Parathyroid adenoma (tissue), 2 donors: ENCODE data around the gene COL12A1.

Experiments used
- H2AFZ ChIP-seq: fragments of 300-600 bp; sonication (generic); one replicate; pipeline ENCODE4 v1.7.0; 2017; ENCODE audit warnings: antibody characterized with exemption, mild to moderate bottlenecking
- H3K27ac ChIP-seq: fragments of 300-600 bp; sonication (generic); one replicate; pipeline ENCODE4 v1.7.0; 2017
- H3K27me3 ChIP-seq: fragments of 300-600 bp; sonication (generic); one replicate; pipeline ENCODE4 v1.7.0; 2017; ENCODE audit warnings: low read length; ENCODE audit not compliant: control insufficient read depth, insufficient read depth
- H3K36me3 ChIP-seq: fragments of 300-600 bp; sonication (generic); one replicate; pipeline ENCODE4 v1.7.0; 2017; ENCODE audit warnings: low read length; ENCODE audit not compliant: control insufficient read depth, insufficient read depth
- H3K4me1 ChIP-seq: fragments of 300-600 bp; sonication (generic); one replicate; pipeline ENCODE4 v1.7.0; 2017; ENCODE audit warnings: control low read depth
- H3K4me2 ChIP-seq: fragments of 300-600 bp; sonication (generic); one replicate; pipeline ENCODE4 v1.7.0; 2017; ENCODE audit warnings: low read length
- H3K4me3 ChIP-seq: fragments of 300-600 bp; sonication (generic); one replicate; pipeline ENCODE4 v1.7.0; 2017; ENCODE audit warnings: low read depth, low read length
- H3K79me2 ChIP-seq: fragments of 300-600 bp; sonication (generic); one replicate; pipeline ENCODE4 v1.7.0; 2017; ENCODE audit warnings: control low read depth
- H3K9ac ChIP-seq: fragments of 300-600 bp; sonication (generic); one replicate; pipeline ENCODE4 v1.7.0; 2017; ENCODE audit warnings: mild to moderate bottlenecking
- H3K9me3 ChIP-seq: fragments of 300-600 bp; sonication (generic); one replicate; pipeline ENCODE4 v1.7.0; 2017; ENCODE audit warnings: low read length; ENCODE audit not compliant: control insufficient read depth
- TF ChIP-seq, protein P1 (sequence below): fragments of 300-600 bp; sonication (generic); IDR thresholded peaks from one replicate; pipeline ENCODE4 v1.7.0; 2017; ENCODE audit warnings: antibody characterized with exemption, mild to moderate bottlenecking
- donor health status: primary hyperparathyroidism.

The COL12A1 gene

DNA sequence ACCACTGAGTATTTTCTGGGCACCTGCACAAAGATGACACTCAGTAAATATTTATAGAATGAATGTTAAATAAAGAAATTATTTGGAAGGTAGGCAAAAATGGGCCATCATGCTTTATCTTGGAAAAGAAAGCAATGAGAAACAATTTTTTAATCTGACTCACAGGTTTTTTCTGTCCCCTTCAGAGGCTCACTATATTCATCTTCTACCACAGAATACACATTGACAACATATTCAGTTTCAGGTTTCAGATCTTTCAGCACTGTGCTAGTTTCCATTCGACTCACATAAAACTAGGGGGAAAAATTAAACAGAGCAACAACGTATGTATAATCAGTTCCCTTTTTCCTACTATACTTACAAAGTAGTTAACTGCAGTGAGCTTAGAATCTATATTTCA lies 58.3 kb downstream of the COL12A1 start:
- H3K79me2 ChIP-seq = no peaks in the 10 kb centered on the region

DNA sequence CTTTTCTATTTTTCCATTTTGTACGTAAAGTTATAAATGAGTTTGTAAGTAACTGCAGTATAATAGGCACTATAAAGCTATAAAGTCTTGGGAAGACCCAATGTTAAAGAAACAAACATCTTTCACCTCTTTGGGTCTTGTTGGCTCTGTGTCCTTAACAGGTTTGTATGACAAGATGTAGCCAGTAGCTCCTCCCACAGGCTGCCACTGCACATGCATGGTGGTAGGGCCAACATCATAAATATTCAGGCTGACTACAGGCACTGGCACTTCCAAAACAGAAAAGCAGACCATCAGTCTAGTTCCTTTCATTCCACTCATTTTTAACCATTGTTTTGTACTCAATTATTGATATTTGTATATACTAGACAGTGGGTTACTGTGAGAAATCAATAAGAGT lies 59.9 kb downstream of the COL12A1 start:
- H3K36me3 ChIP-seq = no peaks in the 10 kb centered on the region

More for the DNA sequence above, 58.3 kb downstream of the COL12A1 start:
- Histone ChIP-seq H3K4me2 (no peak overlapping the region), H3K4me1 (no peaks in the 10 kb centered on the region), H3K36me3 (no peaks in the 10 kb centered on the region), H3K9ac (no peak overlapping the region), H3K27ac (no peak overlapping the region), H3K9me3 (no peaks in the 10 kb centered on the region), H3K4me3 (no peak overlapping the region), H2AFZ (no peak overlapping the region), H3K27me3 (no peaks in the 10 kb centered on the region)
- TF ChIP-seq, protein P1, sequence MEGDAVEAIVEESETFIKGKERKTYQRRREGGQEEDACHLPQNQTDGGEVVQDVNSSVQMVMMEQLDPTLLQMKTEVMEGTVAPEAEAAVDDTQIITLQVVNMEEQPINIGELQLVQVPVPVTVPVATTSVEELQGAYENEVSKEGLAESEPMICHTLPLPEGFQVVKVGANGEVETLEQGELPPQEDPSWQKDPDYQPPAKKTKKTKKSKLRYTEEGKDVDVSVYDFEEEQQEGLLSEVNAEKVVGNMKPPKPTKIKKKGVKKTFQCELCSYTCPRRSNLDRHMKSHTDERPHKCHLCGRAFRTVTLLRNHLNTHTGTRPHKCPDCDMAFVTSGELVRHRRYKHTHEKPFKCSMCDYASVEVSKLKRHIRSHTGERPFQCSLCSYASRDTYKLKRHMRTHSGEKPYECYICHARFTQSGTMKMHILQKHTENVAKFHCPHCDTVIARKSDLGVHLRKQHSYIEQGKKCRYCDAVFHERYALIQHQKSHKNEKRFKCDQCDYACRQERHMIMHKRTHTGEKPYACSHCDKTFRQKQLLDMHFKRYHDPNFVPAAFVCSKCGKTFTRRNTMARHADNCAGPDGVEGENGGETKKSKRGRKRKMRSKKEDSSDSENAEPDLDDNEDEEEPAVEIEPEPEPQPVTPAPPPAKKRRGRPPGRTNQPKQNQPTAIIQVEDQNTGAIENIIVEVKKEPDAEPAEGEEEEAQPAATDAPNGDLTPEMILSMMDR = no peak

DNA sequence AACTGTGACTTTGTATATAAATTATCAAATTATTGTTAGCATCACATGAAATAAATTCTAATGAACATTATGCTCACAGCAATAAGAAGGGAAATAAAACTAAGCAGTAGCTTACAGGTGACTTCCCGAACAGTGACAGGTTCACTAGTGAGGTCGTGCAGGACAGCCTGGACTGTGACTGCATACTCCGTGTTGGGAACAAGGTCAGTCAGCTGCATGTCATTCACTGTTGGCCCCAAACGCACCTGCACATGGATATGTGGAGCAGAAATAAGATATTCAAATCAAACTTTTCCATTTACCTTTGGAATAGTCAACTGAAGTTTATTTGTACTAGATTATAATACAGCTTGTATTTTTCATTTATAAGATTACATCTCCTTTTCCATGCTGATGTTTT lies 60.6 kb downstream of the COL12A1 start:
- Histone ChIP-seq H3K9me3 (no peaks in the 10 kb centered on the region), H3K36me3 (no peaks in the 10 kb centered on the region), H3K4me1 (no peaks in the 10 kb centered on the region), H2AFZ (no peak overlapping the region), H3K4me2 (no peak overlapping the region), H3K79me2 (no peaks in the 10 kb centered on the region), H3K27ac (no peak overlapping the region), H3K4me3 (no peak overlapping the region), H3K9ac (no peak overlapping the region), H3K27me3 (no peaks in the 10 kb centered on the region)
- TF ChIP-seq, protein P1 = no peak

More for the DNA sequence above, 59.9 kb downstream of the COL12A1 start:
- Histone ChIP-seq H3K79me2 (no peaks in the 10 kb centered on the region), H3K9me3 (no peaks in the 10 kb centered on the region), H2AFZ (no peak overlapping the region), H3K27me3 (no peaks in the 10 kb centered on the region), H3K4me3 (no peak overlapping the region), H3K27ac (no peak overlapping the region), H3K4me1 (no peaks in the 10 kb centered on the region), H3K4me2 (no peak overlapping the region), H3K9ac (no peak overlapping the region)
- TF ChIP-seq, protein P1 = no peak

DNA sequence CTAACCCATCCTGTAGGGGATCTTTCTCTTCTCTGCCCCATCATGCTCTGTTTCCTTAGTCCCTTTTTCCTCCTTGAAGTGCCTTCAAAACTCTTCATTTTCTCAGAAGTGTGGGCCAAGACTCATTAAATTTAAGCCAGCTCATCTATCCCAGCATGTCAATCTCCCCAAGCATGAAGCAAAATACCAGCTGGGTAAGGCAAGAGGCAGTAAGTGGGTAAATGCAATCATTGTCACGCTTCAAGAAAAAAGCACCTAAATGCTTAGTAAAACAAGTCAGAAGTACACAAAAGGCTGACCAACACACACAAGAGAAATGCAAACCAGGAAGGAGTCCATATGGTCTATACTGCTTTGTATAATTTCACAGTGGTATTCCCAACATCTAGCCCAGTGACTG lies 61.5 kb downstream of the COL12A1 start:
- H3K9me3 ChIP-seq = no peaks in the 10 kb centered on the region
- H3K36me3 ChIP-seq = no peaks in the 10 kb centered on the region
- H3K4me2 ChIP-seq = no peak overlapping the region
- no peak overlapping the region for H3K9ac ChIP-seq
- H3K27ac ChIP-seq = no peak overlapping the region
- no peak overlapping the region for H2AFZ ChIP-seq
- no peak overlapping the region for H3K4me3 ChIP-seq
- TF ChIP-seq, protein P1 = no peak
- H3K4me1 ChIP-seq = no peaks in the 10 kb centered on the region
- H3K79me2 ChIP-seq = no peaks in the 10 kb centered on the region
- no peaks in the 10 kb centered on the region for H3K27me3 ChIP-seq

DNA sequence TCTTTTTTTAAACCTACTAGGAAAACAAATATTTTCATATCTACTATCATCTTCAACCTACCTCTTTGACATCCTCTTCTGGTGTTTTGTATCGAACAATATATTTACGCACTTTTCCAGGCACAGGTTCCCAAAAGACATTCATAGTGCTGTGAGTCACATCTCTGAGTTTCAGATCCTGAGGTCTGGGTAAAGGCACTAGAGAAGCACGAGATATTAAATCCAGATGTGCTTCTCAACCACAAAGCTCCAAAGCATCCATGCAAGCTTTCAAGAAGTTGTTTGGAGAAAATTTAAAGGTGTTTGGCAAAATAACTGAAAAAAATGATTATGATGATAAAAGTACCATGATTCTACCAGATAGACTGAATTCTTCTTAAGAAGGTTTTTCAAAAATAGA lies 62.7 kb downstream of the COL12A1 start:
- H3K9ac ChIP-seq = no peak overlapping the region
- H3K27me3 ChIP-seq = no peaks in the 10 kb centered on the region
- no peaks in the 10 kb centered on the region for H3K79me2 ChIP-seq
- TF ChIP-seq, protein P1 = no peak
- no peaks in the 10 kb centered on the region for H3K36me3 ChIP-seq
- no peak overlapping the region for H3K27ac ChIP-seq
- no peaks in the 10 kb centered on the region for H3K9me3 ChIP-seq
- no peak overlapping the region for H2AFZ ChIP-seq
- no peak overlapping the region for H3K4me3 ChIP-seq
- no peaks in the 10 kb centered on the region for H3K4me1 ChIP-seq
- no peak overlapping the region for H3K4me2 ChIP-seq
